HCT116 (cell line): ENCODE results near the gene SPATS2L. TPM values are rescaled to one million over a fixed set of nuclear protein-coding genes. Genes with fewer than 3 reads are reported as not detected.

Experiments
- ATAC-seq: fragments of 200-7000 bp; cut with Tn5 transposase; 2 replicates; pipeline ENCODE4 v1.9.1; 2020; ENCODE audit warnings: mild to moderate bottlenecking, moderate library complexity
- BruUV-seq: library from RNA; stranded (reverse); fragments of 400-500 nt; replicated peaks from 2 replicates; lab custom pipeline; 2021; lab: Mats Ljungman, UMichigan
- CTCF ChIA-PET: fragments of 300-600 bp; sonication (Branson Sonifier 250); formaldehyde crosslinking; loops from one replicate; lab custom pipeline; 2021; ENCODE audit warnings: antibody characterized with exemption; lab: Charles Lee
- POLR2A ChIA-PET: fragments of 300-600, 350-600 bp; sonication (Branson Sonifier 250); formaldehyde crosslinking; loops from one replicate; lab custom pipeline; 2021; ENCODE audit warnings: antibody characterized with exemption; lab: Charles Lee
- RAD21 ChIA-PET, 2 experiments: fragments of 300-600 bp; sonication (Branson Sonifier 250); formaldehyde crosslinking; loops; one replicate each; lab custom pipeline; 2023; ENCODE audit warnings: low total read pairs in 2 of 2; ENCODE audit not compliant: uncharacterized antibody in 2 of 2, unreplicated experiment in 2 of 2, low non-redundant PET in 1 of 2; lab: Charles Lee
- DNase-seq: peaks from one replicate; pipeline ENCODE4 v3.0.0-alpha.2; 2010; ENCODE audit warnings: low read depth, low spot score
- H2AFZ ChIP-seq: fragments of 200-600 bp; shearing (Covaris generic), sonication (generic); 2 replicates; pipeline ENCODE4 v1.6.1; 2017; ENCODE audit warnings: low read depth, mixed run types, mixed read lengths, antibody characterized with exemption, low read length; ENCODE audit not compliant: poor library complexity, severe bottlenecking
- H3K27ac ChIP-seq: 2 replicates; pipeline ENCODE4 v1.5.1; 2012; ENCODE audit warnings: low read depth, low read length
- H3K27me3 ChIP-seq: fragments of 200-600 bp; sonication (generic); 2 replicates; pipeline ENCODE4 v1.6.1; 2016; ENCODE audit warnings: mixed run types, low read length, mixed read lengths; ENCODE audit not compliant: insufficient read depth
- H3K36me3 ChIP-seq, 2 experiments: fragments of 200-500 bp in 1 of 2; fragments of 200-600 bp in 1 of 2; sonication (Bioruptor generic) in 1 of 2; sonication (generic) in 1 of 2; 2 replicates each; pipeline versions ENCODE4 v1.5.1 to v1.6.1; 2014 to 2016; ENCODE audit warnings: low read length in 2 of 2, inconsistent platforms in 1 of 2, mixed read lengths in 1 of 2, mixed run types in 1 of 2; ENCODE audit not compliant: insufficient read depth in 2 of 2, control insufficient read depth in 1 of 2
- H3K4me1 ChIP-seq, 2 experiments: fragments of 200-600 bp in 1 of 2; sonication (generic) in 1 of 2; 2 replicates each; pipeline versions ENCODE4 v1.5.1 to v1.6.1; 2012 to 2017; ENCODE audit warnings: low read length in 2 of 2, inconsistent platforms in 1 of 2, mild to moderate bottlenecking in 1 of 2, mixed read lengths in 1 of 2, mixed run types in 1 of 2, moderate library complexity in 1 of 2; ENCODE audit not compliant: insufficient read depth in 2 of 2, control insufficient read depth in 1 of 2
- H3K4me2 ChIP-seq: fragments of 200-600 bp; sonication (generic); 2 replicates; pipeline ENCODE4 v1.6.1; 2017; ENCODE audit warnings: mixed run types, low read length, mixed read lengths
- H3K4me3 ChIP-seq, 2 experiments: fragments of 200-600 bp in 1 of 2; sonication (generic) in 1 of 2; replicated peaks in 1 of 2; 2 replicates each; pipeline ENCODE4 v1.5.1; 2011 to 2016; ENCODE audit warnings: low read length in 2 of 2, control low read depth in 1 of 2, low read depth in 1 of 2, mild to moderate bottlenecking in 1 of 2, mixed read lengths in 1 of 2, mixed run types in 1 of 2
- H3K79me2 ChIP-seq: fragments of 200-600 bp; sonication (generic); 2 replicates; pipeline ENCODE4 v1.6.1; 2017; ENCODE audit warnings: mild to moderate bottlenecking, mixed run types, low read length, moderate library complexity, mixed read lengths; ENCODE audit not compliant: insufficient read depth
- H3K9ac ChIP-seq: fragments of 200-600 bp; sonication (generic); 2 replicates; pipeline ENCODE4 v1.6.1; 2016; ENCODE audit warnings: low read length, mixed read lengths
- H3K9me2 ChIP-seq: fragments of 200-600 bp; sonication (generic), shearing (Covaris generic); 2 replicates; pipeline ENCODE4 v1.6.1; 2017; ENCODE audit warnings: mixed run types, mild to moderate bottlenecking, moderate library complexity; ENCODE audit not compliant: insufficient read depth
- H3K9me3 ChIP-seq, 2 experiments: fragments of 200-500 bp in 1 of 2; fragments of 200-600 bp in 1 of 2; sonication (Bioruptor generic) in 1 of 2; sonication (generic) in 1 of 2; 2 replicates each; pipeline ENCODE4 v1.6.1; 2014 to 2017; ENCODE audit warnings: low read length in 2 of 2, mixed read lengths in 2 of 2, inconsistent platforms in 1 of 2, low read depth in 1 of 2, mild to moderate bottlenecking in 1 of 2, mixed run types in 1 of 2, moderate library complexity in 1 of 2; ENCODE audit not compliant: control insufficient read depth in 1 of 2, insufficient read depth in 1 of 2
- H4K20me1 ChIP-seq: fragments of 200-600 bp; sonication (generic), shearing (Covaris generic); 2 replicates; pipeline ENCODE4 v1.6.1; 2017; ENCODE audit warnings: mixed run types, mild to moderate bottlenecking, moderate library complexity; ENCODE audit not compliant: insufficient read depth
- ATF3 ChIP-seq: IDR thresholded peaks from 2 replicates; pipeline ENCODE4 v1.6.1; 2012
- CBX3 ChIP-seq: IDR thresholded peaks from 2 replicates; pipeline ENCODE4 v1.6.1; 2012; ENCODE audit warnings: low read depth
- CEBPB ChIP-seq: IDR thresholded peaks from 2 replicates; pipeline ENCODE4 v1.6.1; 2012; ENCODE audit warnings: low read depth
- RAD21 ChIP-seq: IDR thresholded peaks from 2 replicates; pipeline ENCODE4 v1.6.1; 2012; ENCODE audit warnings: low read depth, mild to moderate bottlenecking
- SP1 ChIP-seq: IDR thresholded peaks from 2 replicates; pipeline ENCODE4 v1.6.1; 2012; ENCODE audit warnings: low read depth
- TCF7L2 ChIP-seq: IDR thresholded peaks from 2 replicates; pipeline ENCODE4 v1.7.0; 2011; ENCODE audit warnings: borderline replicate concordance, inconsistent platforms; ENCODE audit not compliant: insufficient read depth, insufficient read length; ENCODE audit errors: extremely low read depth
- YY1 ChIP-seq: IDR thresholded peaks from 2 replicates; pipeline ENCODE4 v1.6.1; 2011; ENCODE audit warnings: low read length, low read depth, moderate library complexity, mild to moderate bottlenecking; ENCODE audit not compliant: insufficient replicate concordance; ENCODE audit errors: extremely low read depth
- ZBTB33 ChIP-seq: IDR thresholded peaks from 2 replicates; pipeline ENCODE4 v1.6.1; 2011; ENCODE audit warnings: mild to moderate bottlenecking, low read length, moderate library complexity; ENCODE audit not compliant: insufficient replicate concordance; ENCODE audit errors: extremely low read depth
- ZNF274 ChIP-seq: fragments of 200-500 bp; sonication (Bioruptor generic); IDR thresholded peaks from 2 replicates; pipeline ENCODE4 v1.6.1; 2014; ENCODE audit warnings: mild to moderate bottlenecking, low read depth, low read length, inconsistent platforms
- intact Hi-C: fragments of 100-400 bp; cut with micrococcal nuclease; formaldehyde crosslinking; loops from 2 replicates; pipeline ENCODE4 v1.10.0; 2022
- total RNA-seq: library from RNA; stranded (reverse); gene quantifications from one replicate; pipeline ENCODE4 v1.2.1, GENCODE V29; 2021; ENCODE audit not compliant: unreplicated experiment
- TF ChIP-seq, protein P1 (sequence below): IDR thresholded peaks from 2 replicates; pipeline ENCODE4 v1.6.1; 2012
- TF ChIP-seq, protein P2 (sequence below): IDR thresholded peaks from 2 replicates; pipeline ENCODE4 v1.6.1; 2012; ENCODE audit warnings: low read depth

SPATS2L gene
- total RNA-seq, 1 experiment from 2014 or later: 87.1 TPM

DNA sequence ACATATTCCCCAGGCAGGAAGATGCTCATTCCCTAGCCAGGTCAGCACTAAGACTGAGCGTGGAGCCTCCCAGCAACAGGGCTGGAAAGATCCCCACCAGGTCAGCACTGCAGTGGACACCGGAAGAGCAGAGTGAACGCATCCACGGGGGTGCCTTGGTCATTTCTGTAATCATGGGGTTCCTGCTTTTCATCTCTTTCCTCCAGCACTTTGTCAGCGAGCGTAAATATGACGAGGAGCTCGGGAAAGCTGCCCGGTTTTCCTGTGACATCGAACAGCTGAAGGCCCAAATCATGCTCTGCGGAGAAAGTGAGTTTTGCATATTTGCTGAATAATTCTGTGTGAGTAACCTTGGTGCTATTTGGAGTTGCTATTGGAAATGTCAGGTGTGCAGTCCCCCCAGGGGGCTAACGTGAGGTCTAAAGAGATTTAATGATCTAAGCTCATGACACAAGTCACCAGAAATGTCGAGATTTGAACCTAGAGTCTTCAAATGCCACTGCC, 163.3 kb downstream of the SPATS2L start:
- Histone ChIP-seq H3K4me3 (no peak overlapping the region), H3K36me3 (peaks cover 11 to 34% of the 10 kb centered on the region in 2 experiments; a peak in 2 of 4 replicates), H3K9me3 (no peaks in the 10 kb centered on the region), H4K20me1 (no peaks in the 10 kb centered on the region), H3K9ac (no peak overlapping the region), H3K4me2 (no peak overlapping the region), H3K79me2 (no peaks in the 10 kb centered on the region), H3K27me3 (no peaks in the 10 kb centered on the region), H3K9me2 (no peaks in the 10 kb centered on the region), H3K27ac (no peak overlapping the region), H2AFZ (no peak overlapping the region), H3K4me1 (no peaks in the 10 kb centered on the region)
- TF ChIP-seq CEBPB: no peak
- POLR2A ChIA-PET: no interaction called here
- RAD21 ChIA-PET: no interaction called here
- ATAC-seq: no peak
- CTCF ChIA-PET: interaction anchor here (1.3 to 1.5 kb wide), 3 partner anchors 14 to 490 kb away, joined by 6 to 9 read pairs (median 7); no protein-coding TSS in a partner anchor
- intact Hi-C loops: loop anchor here (5.0 kb wide), 1 partner anchor 162 kb away; the partner anchor contains the start of gene SPATS2L
- DNase-seq: no peak
- no TSS peak for BruUV-seq

DNA sequence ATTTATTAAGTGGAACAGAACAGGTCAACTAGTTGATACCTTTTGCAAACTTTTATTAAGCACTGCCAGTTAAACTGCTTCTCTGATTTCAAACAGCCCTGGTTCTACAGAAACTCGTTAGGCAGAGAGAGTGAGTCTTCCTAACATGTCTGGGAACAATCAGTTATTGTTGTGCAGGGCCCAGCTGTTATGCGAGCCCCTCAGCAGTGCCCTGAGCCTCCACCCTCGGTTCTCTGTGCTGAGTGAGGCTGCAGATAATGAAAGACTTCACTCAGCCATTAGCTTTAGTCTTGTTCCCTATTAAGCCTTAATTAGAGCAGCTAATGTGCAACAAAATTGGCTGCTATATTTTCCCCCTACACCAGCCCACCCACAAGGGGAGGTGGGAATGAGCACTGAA, 163.7 kb downstream of the SPATS2L start:
- BruUV-seq: no TSS peak
- POLR2A ChIA-PET: no interaction called here
- no peak for TF ChIP-seq ZBTB33
- TF ChIP-seq ZNF274: no peak
- TF ChIP-seq, protein P1, sequence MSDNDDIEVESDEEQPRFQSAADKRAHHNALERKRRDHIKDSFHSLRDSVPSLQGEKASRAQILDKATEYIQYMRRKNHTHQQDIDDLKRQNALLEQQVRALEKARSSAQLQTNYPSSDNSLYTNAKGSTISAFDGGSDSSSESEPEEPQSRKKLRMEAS: no peak
- no peak for TF ChIP-seq CBX3
- TF ChIP-seq ATF3: no peak
- no peak for TF ChIP-seq YY1
- TF ChIP-seq SP1: no peak
- no peak for TF ChIP-seq TCF7L2
- TF ChIP-seq RAD21: no peak
- no peak for TF ChIP-seq CEBPB
- TF ChIP-seq, protein P2, sequence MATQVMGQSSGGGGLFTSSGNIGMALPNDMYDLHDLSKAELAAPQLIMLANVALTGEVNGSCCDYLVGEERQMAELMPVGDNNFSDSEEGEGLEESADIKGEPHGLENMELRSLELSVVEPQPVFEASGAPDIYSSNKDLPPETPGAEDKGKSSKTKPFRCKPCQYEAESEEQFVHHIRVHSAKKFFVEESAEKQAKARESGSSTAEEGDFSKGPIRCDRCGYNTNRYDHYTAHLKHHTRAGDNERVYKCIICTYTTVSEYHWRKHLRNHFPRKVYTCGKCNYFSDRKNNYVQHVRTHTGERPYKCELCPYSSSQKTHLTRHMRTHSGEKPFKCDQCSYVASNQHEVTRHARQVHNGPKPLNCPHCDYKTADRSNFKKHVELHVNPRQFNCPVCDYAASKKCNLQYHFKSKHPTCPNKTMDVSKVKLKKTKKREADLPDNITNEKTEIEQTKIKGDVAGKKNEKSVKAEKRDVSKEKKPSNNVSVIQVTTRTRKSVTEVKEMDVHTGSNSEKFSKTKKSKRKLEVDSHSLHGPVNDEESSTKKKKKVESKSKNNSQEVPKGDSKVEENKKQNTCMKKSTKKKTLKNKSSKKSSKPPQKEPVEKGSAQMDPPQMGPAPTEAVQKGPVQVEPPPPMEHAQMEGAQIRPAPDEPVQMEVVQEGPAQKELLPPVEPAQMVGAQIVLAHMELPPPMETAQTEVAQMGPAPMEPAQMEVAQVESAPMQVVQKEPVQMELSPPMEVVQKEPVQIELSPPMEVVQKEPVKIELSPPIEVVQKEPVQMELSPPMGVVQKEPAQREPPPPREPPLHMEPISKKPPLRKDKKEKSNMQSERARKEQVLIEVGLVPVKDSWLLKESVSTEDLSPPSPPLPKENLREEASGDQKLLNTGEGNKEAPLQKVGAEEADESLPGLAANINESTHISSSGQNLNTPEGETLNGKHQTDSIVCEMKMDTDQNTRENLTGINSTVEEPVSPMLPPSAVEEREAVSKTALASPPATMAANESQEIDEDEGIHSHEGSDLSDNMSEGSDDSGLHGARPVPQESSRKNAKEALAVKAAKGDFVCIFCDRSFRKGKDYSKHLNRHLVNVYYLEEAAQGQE: no peak

More for the DNA sequence above, 163.7 kb downstream of the SPATS2L start:
- H3K79me2 ChIP-seq: no peaks in the 10 kb centered on the region
- no peak overlapping the region for H3K9ac ChIP-seq
- ATAC-seq (no peak), DNase-seq (no peak)
- H3K4me2 ChIP-seq: no peak overlapping the region
- intact Hi-C loops: loop anchor here (5.0 kb wide), 1 partner anchor 163 kb away; the partner anchor contains the start of gene SPATS2L
- no peak overlapping the region for H3K27ac ChIP-seq
- H3K9me3 ChIP-seq: no peaks in the 10 kb centered on the region
- H4K20me1 ChIP-seq: no peaks in the 10 kb centered on the region
- no peak overlapping the region for H3K4me3 ChIP-seq
- H3K9me2 ChIP-seq: no peaks in the 10 kb centered on the region
- H2AFZ ChIP-seq: no peak overlapping the region
- ChIA-PET CTCF (interaction anchor here (0.6 to 1.5 kb wide), 4 partner anchors 11 to 490 kb away, joined by 3 to 9 read pairs (median 6); no protein-coding TSS in a partner anchor), RAD21 (interaction anchor here in 1 of 2 experiments (1.1 kb wide), 1 partner anchor 496 kb away, joined by 4 read pairs; no protein-coding TSS in a partner anchor)
- no peaks in the 10 kb centered on the region for H3K27me3 ChIP-seq
- peaks cover 14 to 30% of the 10 kb centered on the region in 2 experiments; a peak in 2 of 4 replicates for H3K36me3 ChIP-seq
- no peaks in the 10 kb centered on the region for H3K4me1 ChIP-seq
